Amniotic stem cell (primary cell): Measurements from ENCODE around the gene EREG.
"Not testable (repeated sequence)": the region's sequence is repeated elsewhere in the genome, so short reads cannot be mapped to it uniquely, and the experiment has no call there.

ENCODE experiments used
- DNase-seq: peaks from one replicate; lab custom pipeline; 2025; lab: John Stamatoyannopoulos, UW

EREG gene

DNA sequence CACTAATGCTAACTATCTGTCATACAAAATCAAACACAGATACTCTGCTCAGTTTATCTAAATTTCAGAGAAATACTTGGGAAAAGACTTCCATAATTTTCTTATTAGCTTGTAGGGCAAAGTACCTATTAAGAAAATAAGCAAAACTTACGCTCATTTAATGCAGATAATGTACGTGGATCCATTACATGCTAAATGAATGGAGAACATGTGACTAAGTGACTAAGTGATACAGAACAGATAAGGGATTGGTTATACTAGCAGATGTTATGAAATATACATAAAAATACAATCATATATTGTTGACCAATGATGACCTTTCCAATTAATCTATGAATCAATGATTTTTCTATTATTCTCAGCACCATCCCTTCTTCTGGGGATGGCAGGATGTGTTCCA, 25.7 kb downstream of the EREG start:
- DNase-seq = no peak

DNA sequence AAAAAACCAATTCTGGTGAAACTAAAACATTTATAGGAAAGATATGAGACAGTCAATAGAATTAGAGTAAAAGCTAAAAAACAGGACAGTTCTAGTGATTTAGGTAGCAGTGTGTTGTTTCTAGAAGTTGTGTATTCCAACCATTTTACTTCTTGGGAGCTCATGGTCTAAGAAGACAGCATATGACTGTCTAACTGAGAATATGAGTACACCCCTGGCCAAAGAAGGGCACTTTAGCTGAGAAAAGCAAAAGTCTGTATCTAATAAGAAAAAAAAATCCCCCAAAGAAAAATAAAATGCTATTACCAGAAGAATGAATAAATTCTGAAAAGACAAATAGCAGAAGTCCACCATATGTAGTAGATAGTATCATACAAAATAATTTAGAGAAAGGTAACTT, 26.4 kb downstream of the EREG start:
- DNase-seq = no peak

DNA sequence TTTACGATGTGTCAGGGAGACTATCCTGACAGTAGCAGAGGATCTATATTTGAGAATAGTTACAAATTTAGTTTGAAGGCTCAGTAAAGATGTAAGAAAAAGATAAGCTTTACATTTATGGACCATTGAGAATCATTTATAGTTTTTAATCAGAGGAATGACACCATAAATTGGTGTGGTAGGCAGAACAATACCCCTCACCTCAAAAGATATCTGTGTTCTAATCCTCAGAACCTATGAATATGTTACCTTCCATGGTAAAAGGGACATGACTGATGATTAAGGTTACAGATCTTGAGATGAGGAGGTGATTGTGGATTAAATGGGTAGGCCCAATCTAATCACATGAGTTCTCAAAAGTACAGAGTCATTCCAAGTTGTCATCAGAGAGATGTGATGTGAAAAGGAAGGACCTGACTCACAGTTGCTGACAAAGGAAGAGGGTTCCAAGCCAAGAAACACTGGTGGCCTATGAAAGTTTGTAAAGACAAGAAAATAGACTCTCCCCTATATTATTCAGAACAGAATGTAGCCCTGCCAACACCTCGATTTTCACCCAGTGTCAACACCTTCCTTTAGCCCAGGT, 27.0 kb downstream of the EREG start:
- no peak for DNase-seq

DNA sequence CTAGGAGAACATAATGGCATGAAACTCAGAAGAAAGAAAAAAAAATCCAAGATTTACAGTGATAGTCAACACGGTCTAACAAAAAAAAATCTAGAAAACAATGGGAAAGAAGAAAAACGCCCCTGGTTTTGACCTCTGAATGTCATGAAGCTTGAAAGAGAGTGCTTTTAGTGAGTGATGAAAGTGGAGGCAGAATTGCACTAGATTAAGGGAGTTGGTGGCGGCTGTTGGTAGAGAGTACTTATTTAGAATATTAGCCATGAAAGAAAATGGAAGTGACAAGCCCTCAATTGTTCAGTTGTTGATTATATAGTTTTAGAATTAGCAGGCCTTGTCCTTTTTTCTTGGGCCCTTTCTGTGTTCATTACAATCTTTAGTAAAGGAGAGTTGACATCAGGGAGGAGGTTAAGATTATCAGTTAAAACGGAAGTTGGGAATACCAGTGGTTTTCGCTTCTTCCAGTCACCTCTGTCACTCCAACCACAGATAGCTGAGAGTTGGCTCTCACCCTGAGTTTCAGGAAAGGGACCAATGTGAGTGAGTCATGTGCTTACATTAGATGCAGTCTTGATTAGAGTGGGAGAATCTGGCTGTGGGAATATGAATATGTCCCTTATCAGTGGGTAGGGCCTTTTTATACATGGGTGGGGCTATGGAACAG, 29.7 kb downstream of the EREG start:
- no peak for DNase-seq

DNA sequence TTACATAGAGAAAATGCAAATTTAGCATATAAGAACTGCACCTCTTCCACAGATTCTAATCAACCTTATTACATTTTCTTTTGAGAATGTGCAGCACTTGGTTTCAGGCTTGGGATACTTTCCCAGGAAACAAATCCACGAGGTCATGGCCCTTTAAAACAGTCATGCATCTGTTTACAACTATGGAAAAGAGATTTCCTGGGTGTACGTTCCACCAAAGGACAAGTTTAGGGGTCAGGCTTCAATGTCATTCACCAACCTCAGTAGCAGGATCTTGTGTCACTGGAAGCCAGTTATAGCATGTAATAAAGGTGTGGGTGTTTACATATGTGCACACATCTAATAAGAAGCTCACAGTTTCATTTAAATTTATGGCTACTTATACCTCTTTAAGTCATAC, 30.7 kb downstream of the EREG start:
- no peak for DNase-seq

DNA sequence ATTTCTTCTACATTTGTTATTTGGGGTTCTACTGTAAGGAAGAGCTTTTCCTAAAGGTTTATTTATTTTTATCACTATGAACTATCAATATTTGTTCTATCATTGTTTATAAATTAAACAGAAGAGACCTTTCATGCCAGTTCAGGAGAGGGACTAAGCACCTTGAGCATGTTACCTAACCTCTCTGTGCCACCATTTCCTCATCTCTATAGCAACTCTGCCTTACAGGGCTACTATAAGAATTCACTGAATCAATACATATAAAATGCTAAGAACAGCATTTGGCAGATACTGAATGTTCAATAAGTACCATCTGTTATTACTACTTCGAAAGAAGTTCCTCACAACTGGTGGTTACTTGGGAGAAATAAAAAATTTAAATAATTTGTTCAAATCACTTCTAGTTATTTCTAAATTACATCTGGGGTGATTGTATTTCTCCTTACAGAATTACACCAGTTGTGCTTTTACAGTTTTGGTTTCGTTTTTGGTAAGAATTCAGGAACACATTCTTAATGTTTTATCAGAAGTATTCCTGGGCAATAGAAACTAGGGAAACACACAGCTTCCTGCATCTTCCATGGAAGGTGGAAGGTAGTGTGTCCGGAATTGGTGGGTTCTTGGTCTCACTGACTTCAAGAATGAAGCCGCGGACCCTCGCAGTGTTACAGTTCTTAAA, 32.9 kb downstream of the EREG start:
- no peak for DNase-seq

DNA sequence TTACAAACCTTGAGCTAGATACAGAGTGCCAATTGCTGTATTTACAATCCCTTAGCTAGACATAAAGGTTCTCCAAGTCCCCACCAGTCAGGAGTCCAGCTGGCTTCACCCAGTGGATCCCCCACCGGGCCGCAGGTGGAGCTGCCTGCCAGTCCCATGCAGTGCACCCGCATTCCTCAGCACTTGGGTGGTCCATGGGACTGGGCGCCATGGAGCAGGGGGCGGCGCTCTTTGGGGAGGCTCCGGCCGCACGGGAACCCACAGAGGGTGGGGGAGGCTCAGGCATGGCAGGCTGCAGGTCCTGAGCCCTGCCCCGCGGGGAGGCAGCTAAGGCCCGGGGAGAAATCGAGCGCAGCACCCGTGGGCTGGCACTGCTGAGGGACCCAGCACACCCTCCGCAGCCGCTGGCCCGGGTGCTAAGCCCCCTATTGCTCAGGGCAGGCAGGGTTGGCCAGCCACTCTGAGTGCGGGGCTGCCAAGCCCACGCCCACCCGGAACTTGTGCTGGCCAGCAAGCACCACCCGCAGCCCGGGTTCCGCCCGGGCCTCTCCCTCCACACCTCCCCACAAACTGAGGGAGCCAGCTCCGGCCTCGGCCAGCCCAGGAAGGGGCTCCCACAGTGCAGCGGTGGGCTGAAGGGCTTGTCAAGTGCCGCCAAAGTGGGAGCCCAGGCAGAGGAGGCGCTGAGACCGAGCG, 34.1 kb downstream of the EREG start:
- not testable (repeated sequence) for DNase-seq

DNA sequence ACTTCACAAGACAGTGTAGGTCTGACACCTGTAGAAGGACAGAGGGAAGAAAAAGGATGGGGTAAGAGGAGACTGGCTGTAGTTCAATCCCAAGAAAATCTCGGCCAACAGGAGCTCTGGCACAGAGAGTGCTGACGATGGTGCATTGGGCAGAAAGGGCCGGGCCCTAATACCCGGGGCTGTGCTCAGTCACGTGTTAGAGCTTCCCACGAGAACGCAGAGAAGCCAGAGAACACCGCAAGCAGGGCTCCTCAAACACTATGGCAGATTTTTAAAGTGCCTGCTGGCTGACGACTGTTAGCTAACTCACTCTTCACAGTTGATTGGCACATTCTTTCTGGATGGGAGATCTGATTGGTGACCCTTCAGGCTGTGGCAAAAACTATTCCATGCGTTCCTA, 35.5 kb downstream of the EREG start:
- no peak for DNase-seq

DNA sequence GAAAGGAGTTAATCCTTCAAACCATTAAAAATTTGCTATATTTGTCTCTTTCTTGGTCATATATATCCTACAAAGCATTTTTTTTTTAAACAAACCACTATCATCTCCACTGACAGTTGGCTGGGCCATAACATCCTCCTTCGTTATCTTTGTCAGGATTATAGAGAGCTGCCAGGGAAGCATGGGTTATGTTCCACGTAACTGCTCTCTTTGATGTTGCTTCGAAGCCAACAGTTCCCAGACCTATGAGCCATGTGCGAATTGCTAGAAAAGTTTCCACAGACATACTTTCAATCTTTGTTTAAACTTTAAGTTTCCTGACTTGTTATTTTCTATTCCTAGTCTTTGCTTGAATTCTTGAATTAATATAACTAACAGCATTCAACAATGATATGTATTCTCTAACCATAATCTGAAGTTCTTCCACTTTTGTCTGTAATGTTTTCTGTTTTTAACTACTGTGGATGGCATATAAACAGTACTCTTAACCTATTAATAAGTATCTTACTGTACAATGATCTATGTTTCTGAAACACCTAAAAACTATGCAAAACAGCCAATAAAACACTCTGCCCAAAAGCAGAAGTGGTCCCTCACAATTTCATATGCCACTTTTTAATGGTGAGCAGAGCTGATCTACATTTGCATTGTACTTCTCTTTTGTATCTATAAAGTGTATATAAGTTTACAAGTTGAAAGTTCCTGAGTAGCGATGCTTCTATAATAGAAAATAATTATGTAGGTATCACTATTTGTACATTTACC, 37.9 kb downstream of the EREG start:
- no peak for DNase-seq

DNA sequence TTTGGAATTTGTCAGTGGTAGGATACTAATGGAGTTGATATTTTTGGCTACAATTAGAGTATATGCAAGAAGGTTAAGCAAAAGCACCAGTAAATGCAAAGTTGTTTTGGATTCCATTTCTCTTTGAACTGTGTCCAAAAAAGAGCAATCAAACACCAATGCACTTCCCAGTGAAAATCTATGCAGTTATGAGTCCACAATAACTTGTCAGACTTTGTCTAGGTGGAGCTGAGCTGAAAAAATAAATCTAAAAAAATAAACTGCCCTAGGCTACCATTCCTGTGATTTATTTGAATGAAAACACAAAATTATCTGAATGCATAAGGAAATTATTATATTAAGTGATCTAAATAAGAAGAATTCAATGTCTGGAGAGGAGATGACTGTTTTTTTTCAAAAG, 42.9 kb downstream of the EREG start:
- DNase-seq = no peak

DNA sequence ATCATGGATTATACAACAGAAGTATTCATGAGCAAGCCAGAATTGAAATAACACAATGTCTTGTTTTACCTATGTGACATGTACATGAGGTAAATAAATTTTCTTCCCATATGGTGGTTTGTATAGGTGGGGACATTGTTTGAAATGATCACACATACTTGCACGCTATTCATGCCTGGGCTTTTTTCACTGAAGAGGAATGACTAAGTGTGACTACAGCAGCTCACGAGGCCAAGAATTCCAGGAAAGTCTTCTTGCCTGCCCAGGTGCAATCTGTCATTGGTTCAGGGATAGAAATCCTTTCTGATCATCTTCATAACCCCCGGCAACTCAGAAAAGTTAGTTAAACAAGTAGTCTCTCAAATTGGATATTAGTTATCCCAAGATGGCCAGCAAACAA, 43.7 kb downstream of the EREG start:
- DNase-seq = no peak

DNA sequence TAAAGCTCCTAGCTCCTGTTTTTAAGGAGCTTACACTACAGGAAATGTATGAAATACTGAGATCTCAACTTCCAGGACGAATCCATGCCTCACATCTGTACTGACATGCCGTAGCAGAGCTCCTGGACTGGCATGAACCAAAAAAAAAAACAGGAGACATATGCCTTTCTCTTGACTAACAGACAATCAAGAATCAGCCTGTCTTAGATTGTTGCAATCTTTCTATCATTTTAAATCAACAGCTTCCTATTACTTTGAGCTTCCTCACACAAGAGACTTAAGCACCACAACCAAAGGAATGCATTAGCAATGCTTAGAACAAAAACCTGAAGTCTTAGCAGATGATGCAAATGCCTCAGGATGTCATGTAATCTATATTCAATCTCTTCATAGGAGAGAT, 45.3 kb downstream of the EREG start:
- DNase-seq = no peak

DNA sequence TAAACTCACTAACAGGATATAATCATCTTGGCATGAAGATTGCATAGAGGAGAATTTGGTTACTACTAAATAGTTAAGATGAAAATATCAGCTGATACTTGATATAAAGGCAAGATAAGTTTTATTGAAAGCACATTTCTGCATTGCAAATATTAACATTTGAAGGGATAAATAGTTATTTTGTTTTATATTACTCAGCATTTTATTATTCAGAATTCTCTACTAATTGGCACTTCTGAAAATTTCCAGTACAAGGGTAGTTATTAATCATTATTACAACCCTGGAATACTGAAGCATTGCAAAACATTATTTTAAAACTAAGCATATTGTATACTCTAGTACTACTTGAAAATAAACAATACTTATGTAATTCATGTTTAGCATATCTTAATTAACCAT, 47.3 kb downstream of the EREG start:
- no peak for DNase-seq

DNA sequence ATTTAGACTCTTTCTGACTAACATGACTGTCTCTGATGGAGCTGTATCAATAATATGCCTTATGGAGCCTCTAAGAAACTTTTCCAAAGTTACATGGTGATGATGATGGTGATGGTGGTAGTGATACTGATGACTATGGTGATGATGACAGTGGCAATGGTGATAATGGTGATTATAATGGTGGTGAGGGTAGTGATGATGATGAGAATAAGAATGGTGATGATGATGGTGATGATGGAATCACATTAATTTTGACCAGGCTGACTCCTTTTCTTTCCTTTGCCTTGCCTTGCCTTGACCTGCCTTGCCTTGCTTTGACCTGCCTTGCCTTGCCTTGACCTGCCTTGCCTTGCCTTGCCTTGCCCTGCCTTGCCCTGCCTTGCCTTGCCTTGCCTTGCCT, 48.3 kb downstream of the EREG start:
- no peak for DNase-seq

DNA sequence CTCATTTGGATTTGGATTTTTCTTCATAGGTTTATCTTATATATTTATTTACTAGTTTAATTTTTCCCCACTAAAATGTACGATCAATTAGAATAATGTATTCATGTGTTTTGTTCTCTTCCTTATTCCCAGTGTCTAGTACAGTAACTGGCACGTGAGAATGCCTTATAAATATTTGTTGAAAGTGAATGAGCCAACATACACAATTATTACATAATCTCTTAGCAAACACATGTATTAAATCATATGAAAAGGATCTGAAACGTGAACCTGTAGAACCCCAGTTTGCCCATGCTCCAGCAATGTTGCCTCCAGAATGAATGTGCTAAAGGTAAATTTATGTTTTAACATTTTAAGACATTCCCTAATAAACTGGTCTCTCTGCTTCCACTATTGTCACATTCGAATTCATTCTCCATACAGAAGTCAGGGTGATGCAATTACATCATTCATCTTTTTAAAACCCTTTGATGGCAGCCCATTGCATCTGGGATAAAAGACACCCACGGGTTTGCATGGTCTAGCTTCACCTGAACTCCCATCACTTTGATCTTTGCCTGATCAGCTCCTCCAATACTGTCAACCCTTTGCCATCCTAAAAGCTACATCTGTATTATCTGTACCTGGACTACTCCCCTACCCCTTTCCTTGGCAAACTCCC, 49.3 kb downstream of the EREG start:
- no peak for DNase-seq

DNA sequence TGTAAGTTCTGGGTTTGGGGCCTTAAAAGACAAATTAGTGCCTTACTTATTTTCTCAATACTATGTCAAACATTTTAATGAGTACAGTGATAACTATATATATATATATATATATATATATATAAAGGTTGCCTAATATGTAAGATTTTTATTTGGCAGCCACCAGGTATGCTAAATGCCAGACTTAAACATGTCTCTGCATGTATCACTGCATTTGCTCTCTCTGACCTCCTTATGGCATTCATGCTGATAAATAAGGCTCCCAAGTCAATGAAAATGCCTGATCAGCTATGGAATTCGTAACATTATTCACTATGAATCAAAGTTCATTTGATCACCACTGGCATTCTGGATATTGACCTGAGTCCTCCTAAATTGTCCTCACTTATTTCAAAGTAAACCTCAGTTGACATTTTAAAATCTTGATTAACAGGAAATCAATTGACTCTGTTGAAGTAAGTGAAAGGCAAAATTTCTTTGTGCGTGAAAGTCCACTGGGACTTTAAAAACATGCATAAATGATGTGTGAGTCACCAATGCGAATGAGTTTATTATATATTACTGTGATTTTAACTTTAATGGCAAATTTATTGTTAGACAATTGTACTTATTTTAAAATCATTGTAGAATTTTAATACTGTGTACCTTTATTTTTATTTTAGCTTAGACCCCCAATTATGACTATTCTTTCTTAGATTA, 50.8 kb downstream of the EREG start:
- no peak for DNase-seq

DNA sequence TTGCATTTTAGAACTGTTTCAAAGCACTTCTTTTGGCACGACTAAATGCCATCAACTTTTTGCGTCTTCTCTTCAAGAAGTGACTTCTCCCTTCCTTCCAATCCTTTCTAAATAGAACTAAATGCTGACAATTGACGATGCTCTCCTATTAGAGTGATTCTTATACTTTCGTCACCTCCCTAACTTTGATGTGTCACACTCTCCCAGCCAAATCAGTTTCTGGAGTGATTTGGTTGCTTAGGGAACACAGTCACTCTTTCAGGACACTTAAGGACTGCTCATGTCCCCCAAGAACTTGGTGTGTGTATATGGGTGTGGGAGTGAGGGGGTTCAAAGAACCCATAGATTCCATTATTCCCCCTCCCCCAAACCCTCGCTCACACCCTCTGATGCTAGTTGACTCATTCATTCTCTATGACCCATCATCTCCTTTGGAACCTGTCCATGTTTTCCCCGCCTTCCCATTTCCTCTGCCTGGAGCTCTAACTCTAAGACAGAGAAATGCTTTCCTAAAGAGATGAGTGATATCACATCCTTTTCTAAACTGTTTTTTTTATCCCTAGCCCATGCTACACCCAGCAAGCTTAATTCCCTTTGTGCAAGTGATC, 53.2 kb downstream of the EREG start:
- DNase-seq = no peak

DNA sequence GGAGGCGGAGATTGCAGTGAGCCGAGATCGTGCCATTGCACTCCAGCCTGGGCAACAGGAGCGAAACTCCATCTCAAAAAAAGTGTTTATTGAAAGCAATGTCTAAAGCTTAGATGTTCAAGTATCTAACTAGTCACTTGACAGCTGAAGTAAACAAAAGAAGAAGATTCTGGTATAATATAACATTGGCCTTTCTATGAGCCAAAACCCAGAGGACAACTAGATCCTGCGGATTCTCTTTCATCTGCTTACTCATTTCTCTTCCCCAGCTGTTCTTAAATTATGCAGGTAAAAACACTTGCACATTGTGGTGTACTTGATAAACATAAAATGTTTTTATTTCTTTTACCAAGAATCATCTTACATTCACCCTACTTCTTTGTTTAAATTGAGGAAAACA, 55.9 kb downstream of the EREG start:
- DNase-seq = no peak

DNA sequence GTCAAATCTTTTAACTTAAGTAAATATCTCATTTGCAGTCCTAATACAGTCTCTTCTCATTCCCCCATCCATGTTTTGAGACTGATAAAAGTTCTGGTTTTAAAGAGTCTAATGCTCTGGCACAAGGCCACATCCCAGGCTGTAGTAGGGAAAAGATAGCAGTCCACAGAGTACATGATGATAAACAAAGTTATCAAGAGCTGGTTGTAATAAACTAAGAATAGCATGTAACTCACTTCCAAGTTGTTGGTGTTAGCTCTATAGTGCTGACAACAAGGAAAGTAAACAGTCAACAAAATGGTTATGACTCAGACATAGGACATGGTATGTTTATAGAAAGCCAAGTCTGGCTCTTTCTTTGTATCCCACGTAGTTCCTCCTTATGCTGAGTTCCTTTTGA, 58.2 kb downstream of the EREG start:
- no peak for DNase-seq

DNA sequence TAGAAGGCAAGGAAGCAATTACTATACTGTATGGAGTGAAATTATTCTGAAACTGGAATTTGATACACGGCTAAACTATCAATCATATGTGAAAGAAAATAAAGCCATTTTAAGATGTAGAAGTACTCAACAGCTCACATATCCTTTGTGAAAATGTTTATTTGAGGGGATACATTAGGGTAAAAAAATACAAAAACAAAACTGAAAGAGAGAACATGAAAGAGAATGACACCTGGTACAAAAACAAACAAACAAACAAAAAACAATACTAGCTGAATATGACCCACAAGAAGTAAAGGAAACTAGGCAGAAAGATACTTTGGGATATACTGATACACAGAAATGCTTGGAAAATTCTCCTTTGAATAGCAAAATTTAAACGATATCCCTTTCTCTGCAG, 59.2 kb downstream of the EREG start:
- DNase-seq = no peak

DNA sequence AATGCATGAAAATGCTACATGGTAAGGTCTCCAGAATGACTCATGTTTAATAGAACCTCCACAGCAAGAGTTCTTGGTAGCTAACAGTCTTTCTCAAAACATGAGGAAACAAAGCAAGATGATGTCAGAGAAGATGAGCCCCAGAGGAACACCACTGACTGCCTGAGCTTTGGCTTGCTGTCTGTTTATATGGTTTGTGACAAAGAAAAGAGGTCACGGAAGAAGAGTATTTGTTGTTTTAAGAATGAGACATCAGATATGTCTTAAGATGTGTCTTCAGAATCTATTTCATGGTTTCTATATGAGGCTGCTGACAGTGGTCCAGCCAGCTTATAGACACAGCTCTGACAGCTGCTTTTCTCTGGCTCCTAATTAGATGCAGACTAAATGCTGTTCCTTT, 61.2 kb downstream of the EREG start:
- peak; percentile 12 for DNase-seq
